NCI-H748 (cell line): ENCODE results near the gene BMPER.

Experiments
- DNase-seq: peaks from one replicate; lab custom pipeline; 2025; ENCODE audit not compliant: unreplicated experiment; lab: John Stamatoyannopoulos, UW

The BMPER gene

DNA sequence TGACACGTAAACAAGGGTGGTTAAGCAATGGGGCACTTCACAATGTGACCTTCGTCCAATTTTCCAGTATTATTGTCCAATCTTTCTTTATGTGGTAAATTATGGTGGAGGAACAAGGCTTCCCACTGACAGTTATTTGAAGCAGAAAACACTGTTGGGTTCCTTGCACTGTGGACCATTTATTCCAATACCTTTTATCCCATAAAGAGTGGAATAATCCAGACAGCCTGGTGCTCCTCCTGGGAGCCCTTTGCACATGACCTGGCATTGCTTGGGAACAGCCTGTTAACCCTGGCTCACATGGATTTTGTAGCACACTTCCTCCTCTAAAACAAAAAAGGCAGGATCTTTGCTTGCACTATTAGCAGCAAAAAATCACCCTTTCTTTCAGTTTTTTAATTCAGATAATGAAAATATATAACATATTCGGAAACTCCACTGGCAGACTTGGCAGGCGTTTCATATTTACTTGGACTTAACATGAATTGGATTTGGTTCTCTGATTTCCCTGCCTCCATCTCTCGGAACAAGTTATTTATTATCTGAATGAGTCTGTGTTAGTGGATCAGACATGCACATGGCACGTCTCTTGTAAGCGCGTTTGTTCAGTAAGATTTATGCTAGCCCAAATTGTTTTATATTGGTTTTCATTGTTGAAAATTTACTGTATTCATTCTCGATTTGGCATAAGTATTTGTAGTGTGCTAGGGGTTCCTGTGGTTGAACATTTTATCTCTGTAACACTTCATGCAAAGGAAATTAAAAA, 59.3 kb downstream of the BMPER start:
- DNase-seq, result no peak

DNA sequence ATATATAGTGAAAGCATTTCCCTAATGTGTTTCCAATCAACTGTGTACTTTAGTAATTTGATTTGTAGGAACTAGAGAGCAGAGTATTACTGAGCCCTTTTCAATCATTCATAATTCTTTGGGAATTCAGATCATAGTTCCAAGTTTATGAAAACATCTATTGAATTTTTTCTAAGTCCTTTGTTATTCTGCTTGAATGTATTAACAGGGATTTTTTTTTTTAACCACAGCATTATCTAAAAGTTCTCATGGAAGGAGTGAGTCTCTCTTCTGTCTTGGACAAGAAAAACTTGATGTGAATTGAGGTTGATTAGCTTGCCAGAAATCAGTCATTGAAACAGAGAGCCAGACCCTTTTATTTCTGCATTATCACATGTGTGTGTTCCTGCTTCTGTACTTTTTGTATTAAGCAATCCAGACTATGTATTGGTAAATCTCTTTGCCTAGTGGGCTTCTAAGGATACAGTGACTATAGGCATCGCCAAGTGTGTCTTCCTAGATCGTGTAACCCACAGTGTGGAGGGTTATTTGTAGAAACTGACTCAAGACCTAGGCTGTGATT, 59.9 kb downstream of the BMPER start:
- no peak for DNase-seq

DNA sequence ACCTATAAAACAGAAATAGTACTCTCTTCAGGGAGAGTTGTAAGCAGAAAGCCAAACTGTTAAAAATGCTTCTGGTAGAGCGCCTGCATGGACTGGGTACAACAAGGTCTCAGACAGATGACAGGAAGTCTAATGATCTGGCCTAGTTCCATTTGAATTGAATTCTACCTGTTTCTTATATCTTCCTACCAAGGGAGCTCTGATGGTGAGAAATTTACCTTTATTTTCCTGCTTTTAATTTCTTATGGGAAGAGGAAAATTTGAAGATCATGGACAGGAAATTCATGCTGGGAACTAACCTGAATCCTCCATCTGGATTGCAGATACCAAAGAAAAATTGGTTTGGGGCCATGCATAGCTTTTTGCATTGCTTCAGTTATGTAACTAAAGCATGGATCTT, 63.3 kb downstream of the BMPER start:
- DNase-seq, result no peak

DNA sequence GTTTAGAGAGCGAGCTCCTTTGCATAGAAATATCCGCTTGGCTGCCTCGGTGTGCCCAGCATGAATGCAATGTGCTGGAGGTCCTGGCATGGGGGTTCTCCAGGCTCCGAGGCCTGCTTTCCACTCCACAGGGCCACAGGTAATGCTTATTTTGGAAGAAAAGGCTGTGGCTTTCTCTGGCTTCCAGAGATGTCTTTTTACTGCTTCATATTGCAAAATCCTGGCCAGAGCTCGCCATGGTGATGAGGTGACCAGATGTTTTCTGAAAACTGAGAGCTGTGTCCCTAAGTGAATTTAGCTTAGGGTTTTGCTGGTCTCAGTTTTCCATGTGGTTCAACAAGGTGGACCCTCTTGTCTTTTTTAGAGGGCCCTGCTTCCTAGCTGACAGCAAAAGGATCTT, 65.2 kb downstream of the BMPER start:
- DNase-seq, result no peak

DNA sequence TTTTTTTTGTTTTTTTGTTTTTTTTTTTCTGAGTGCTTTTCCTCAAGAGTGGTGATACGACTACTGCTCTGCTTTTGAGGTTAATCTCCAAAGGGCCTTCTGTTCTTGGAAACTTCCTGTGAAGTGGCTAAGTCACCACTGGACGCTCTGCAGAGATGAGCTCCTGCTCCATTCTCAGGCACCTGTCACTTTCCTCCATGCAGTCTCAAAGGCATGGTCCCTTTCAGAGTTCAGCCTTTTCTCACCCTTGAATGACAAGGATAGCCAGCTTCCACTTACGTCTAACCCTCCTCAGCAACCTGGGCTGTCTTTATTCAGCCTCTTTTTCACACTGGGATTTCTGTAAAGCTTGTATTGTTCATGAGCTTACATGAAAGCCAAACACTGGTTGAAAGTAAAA, 65.8 kb downstream of the BMPER start:
- DNase-seq, result no peak

DNA sequence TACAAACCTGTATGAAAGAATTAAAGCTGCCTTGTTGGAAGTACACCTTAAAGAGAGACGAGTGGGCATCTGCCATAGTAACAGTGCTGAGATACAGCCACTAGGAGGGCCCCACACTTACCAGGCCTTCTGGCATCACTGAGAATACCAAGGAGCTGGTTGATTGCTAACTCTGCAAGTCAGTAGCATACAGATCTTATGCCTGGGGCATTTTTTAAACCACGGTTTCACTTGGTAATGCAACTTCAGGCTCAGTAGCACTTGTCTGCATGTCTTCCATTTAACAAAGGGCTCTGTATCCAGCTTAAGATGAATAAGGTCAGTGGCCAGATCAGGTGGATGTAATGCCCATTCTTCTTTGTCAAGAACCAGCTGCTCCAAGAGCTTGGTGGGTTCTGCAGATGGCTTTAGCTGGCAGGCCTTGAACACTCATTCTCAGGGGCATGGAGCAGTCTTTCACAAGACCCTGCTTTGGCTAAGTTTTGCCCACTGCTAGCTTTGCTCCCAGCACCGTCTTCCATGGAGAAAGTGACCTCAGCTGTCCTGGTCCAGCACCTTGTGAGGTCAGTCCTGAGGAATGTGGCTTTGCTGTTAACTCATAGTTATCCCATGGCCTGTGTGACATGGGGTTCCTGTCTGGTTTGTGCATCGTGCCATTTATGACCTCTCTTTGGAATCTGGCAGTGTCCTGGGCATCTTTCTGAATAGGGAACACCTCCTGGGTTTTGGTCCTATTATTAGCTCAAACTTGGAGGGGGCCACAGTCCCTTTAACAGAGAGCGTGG, 68.1 kb downstream of the BMPER start:
- no peak for DNase-seq

DNA sequence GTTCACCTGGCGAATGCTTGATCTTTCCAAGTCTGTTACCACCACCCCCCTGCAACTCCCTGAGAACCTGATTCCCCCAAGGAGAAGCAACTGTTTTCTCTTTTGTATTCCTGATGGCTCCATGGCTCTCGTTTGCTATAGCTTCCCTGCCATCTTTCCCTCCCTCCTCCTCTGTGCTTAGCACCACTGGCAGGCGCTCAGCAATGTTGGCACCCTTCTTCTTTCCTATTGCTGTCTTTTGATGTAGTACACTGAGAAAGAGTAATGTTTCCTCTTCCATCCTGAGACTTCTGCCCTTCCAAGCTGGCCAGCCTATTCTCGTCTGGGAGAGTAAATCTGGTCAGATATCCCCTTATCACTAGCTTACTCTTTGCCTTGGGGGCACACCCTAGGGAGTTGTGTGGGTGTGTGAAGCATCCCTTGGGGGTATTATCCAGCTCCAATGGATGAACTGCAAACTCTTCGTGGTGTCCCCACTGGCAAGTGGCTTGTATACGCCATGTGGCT, 74.0 kb downstream of the BMPER start:
- no peak for DNase-seq

DNA sequence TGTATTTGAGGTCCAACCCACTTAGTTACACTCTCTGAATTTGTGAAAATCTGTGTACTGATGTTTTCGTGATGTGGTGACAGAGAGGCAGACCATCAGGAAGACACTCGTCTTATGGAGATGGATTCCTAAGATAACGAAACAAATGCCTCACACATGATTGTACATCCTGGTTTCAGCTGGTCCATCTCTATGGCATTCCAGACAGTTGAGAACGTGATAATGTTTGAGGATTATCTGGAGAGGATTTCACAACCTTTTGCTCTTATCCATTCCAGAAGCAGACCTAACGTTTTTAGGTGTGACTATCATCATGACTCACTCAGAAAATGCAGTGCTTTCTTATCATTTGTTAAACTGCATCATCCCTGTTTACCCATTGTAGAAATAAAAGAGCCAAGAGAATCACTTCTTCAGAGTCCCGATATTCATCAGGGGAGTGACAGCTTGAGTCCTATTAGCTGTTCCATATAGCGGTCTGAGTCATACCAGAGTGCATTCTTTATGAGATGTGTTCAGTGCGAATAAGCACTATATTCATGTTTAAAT, 74.5 kb downstream of the BMPER start:
- no peak for DNase-seq

DNA sequence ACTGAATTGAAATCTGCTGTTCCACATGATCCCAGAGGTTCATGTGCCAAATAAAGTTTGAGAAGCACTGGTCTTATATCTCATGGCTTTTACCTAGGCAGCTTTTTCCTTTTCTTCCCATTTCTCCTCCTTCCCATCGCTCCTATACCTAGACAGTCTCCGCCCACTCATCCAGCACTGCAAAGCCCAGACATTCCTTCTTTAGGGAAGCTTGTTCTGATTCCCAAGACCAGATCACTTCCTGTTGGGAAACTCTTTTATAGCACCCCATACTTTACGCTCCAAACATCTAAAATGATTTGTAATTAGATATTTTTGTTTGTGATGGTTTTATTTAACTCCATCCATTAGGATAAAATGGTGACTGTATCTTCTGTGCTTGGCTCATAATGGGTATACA, 75.9 kb downstream of the BMPER start:
- no peak for DNase-seq

DNA sequence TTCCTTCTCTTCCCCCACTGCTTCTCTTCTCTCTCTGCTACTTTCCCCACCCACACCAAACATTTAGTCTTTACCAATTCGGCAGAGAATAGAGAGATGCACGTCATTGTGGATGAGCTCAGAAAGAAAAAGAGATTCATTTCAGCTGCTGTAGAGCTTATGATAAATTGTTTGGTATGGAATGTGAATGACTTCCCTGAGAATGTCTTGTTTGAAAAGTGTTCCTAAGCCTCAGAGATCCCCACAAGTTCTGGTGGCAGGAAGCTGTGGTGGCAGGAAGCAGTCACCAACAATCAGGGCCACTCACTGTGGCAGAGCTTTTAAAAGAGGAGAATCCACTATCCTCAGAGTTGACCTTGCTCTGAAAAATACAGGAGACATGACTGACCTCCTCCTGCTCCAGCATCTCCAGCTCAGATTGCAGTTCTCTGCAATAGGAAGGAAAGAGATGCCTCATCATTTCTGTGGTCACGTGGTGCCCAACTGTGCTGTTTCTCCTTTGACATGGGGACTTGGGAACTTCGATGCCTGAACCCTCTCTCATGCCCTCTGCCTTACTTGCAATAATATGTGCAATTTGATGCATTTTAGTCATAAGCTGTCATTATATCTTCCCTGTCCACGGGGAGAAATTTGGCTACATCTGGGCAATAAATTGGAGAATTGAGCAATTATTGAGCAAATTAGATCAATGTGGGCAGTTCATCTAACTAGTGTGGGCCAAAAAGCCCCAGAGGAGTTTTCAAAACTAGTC, 76.5 kb downstream of the BMPER start:
- no peak for DNase-seq

DNA sequence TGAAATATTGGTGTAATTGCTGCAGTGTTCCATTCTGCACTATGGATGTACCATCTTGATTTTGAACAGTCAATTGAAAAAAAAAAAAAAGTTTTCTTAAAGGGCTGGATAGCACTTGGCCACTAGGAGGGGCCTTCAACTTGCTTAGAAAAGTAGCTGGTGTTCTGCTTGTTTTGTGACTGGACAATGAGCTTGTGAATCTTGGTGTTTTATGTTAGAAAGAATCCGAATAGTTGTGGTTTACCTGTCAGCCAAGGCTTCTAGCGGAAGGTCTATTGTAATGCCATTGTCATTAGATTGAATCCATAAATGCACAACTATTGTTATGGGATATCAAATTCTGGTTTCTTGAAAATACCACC, 77.1 kb downstream of the BMPER start:
- no peak for DNase-seq

DNA sequence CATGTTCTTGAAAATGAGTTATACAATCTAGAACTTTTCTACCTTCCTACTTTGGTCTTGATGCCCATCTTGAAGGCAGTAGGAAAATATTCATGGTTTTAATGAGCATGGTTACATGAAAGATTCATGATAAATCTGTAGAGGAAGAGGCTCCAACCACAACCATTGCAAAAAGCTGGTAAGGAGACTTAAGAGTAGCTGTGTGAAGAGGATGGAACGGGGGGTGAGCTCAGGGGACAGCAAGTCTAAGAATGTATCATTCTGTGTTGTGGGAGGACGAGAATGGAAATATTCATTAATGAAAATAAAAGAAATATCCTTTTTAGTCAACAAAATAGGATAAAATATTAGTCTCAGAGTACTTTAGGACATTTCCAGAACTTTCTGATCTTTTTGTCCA, 81.1 kb downstream of the BMPER start:
- DNase-seq, result no peak

DNA sequence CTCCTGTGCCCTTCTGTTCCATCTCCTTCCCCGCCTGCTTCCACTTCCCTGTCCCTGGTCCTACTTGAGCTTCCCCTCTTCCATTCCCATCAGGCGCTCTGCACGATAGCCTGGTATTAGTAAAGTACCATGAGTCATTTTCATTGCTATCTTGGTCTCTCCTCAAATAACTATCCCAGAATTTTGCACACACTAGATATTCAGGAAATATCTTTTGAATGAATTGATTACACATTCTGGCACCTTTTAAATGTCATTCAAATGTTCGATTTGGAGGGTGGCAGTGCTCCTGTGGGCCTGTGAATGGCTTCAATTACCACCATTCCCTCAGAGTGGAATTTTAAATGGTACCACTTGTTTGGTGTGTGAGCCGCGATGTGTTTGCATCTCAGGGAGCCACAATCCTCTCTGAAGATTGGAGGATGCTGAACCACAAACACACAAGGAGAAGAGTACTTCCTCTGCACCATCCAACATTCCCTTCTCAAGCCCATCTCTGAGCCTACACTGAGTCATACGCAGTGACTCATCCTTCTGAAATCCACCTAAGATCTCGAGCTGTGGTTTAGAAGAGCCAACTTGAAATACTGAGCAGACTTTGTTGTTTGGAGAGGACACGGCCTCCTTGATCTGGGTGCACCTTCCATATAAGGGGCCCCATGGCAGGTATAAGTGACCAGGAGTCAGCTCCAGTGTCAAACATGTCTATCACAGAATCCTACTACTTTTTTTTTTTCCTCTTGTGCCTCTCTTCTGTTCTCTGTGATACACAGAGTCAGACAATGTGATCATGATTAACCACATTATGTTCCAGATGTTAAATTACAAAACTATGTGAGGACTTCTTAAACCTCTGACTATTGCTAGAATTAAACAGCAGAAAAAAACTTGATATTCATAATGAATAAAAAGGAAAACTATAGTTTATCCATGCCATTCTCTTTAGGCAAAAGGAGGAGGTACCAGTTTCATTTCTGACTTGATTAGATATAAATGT, 81.9 kb downstream of the BMPER start:
- no peak for DNase-seq

DNA sequence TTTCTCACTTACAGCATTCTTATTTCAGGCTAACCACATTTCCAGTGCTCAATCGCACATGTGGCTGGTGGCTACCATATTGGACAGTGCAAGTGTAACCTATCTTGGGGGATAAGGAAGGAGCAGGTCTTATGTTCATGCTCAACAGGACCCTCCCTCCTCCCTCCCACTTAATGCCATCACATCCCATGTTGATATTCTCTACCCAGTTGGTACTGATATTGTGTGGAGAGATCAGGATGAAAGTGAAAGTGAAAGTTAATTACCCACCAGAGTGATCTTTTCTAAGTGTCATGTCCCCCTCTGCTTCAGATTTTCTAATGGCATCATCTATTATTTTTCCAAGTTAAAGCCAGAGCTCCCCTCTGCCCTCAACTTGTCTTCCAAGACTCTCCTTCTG, 91.6 kb downstream of the BMPER start:
- no peak for DNase-seq

DNA sequence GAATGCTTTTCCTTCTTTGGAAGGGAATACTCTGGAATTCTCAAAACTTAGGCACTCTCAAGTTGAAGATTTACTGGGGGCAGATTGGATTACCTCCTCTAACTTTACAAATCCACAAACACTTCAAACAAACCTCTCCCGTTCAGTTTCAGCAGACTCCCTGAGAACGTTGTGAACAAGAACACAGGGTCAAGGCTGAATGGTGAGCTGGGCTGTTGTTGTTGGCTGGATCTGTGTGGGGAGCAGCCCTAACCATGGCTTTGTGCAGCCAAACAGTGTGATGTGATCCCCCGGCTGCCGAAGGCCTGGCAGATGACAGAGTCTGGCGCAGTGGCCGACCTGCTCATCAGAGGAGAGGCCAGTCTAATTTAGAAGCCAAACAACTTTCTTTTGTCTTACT, 93.1 kb downstream of the BMPER start:
- no peak for DNase-seq

DNA sequence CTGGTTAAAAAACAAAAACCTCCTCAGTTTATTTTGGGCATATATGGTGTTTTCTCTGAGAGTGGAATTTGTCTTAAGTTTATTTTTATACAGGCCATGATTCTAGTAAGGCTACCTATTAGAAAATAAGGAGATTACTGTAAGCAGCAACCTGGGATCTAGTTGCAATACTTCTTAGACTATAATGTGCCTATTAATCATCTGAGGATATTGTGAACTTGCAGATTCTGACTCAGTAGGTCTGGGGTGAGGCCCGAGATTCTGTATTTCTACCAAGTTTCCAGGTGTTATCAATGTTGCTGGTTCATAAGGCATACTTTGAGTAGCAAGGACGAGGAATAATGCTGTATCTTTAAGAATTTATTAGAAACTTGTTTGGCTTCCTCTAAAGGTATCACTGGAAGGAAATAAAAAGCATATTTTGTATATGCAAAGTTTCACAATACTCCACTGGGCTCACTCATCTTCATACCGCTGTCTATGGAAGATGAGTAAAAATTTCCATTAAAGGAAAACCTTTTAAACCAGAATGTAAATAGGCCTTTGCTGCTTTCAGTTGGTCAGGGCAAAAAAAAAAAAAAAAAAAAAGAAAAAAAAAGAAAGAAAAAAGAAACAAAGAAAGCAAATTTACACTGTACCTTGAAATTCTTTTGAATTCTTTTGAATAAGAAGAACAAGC, 105.8 kb downstream of the BMPER start:
- DNase-seq, result no peak

DNA sequence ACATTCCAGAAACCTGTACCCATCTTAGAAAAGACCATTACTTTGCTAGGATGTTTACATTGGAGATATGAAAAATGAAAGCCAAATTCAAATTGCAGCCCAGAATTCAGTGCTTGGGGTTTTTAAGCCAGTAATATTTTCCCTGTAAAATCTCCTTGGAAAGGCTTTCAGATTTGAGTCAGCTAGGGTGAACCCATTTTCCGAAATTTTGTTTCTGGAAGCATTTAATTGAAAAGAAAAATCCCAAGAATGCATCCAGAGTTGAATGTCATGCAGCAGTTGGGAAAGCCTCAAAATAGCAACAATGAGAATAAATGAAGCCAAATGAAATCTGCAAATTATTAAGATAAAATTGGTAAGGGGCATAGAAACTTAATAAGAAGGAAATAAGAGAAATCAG, 106.4 kb downstream of the BMPER start:
- no peak for DNase-seq

DNA sequence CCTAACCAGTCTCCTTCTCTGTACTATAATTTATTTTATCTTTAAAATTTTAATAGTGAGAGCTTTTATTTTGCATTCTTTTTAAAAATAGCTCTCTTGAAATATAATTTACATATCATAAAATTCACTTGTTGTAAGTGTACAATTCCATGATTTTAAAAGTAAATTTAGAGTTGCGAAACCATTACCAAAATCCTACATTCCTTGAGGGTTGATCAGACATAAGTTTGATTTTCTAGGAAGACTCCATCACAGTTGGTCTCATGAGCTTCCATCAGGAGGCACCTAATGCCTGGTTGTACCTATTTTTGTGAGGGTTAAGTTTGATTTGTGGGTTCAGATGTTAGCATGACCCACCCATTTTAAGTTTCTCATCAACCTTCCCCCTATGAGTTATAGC, 108.1 kb downstream of the BMPER start:
- DNase-seq, result no peak

DNA sequence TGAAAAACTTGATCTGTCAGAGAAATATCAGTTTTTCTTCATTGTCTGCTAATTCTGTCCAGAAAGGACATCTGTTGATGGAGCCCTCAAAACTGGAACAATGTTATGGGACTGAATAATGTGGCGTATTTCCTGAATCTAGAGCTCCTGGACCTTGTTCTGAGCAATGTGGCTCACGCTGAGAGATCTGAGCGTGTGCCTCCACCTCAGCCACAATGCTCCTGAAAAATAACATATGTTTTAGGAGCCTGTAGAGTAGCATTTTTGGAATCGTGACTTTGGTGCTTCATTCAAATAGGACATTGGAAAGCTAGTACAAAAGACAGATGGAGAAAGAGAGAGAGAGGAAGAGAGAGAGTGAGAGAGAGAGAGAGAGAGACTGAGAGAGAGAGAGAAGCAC, 110.3 kb downstream of the BMPER start:
- DNase-seq, result no peak
